GM23338 (cell line): ENCODE results near the gene CSGALNACT2. TPM values are rescaled to one million over a fixed set of nuclear protein-coding genes. Genes with fewer than 3 reads are reported as not detected.

Source experiments
- ATAC-seq: fragments of 200-7000 bp; cut with Tn5 transposase; 3 replicates; pipeline ENCODE4 v1.9.1; 2020
- DNase-seq: peaks from one replicate; pipeline ENCODE4 v3.0.0-alpha.2; 2015; ENCODE audit warnings: low spot score
- H2AFZ ChIP-seq: fragments of 200-600 bp; sonication (generic); 2 replicates; pipeline ENCODE4 v1.8.0; 2016; ENCODE audit warnings: antibody characterized with exemption, mild to moderate bottlenecking, moderate library complexity
- H3F3A ChIP-seq: fragments of 200-600 bp; sonication (generic); replicated peaks from 2 replicates; pipeline ENCODE4 v1.8.0; 2017; ENCODE audit warnings: antibody characterized with exemption, mixed run types, low read depth
- H3K27ac ChIP-seq: fragments of 200-600 bp; sonication (generic); 2 replicates; pipeline ENCODE4 v1.6.1; 2016; ENCODE audit warnings: low read depth
- H3K27me3 ChIP-seq: fragments of 200-600 bp; sonication (generic); 2 replicates; pipeline ENCODE4 v1.8.0; 2016; ENCODE audit warnings: mild to moderate bottlenecking, mixed run types, moderate library complexity; ENCODE audit not compliant: insufficient read depth
- H3K36me3 ChIP-seq: fragments of 200-600 bp; sonication (generic); 2 replicates; pipeline ENCODE4 v1.8.0; 2016; ENCODE audit warnings: mild to moderate bottlenecking; ENCODE audit not compliant: insufficient read depth
- H3K4me1 ChIP-seq: fragments of 200-600 bp; sonication (generic); 2 replicates; pipeline ENCODE4 v1.8.0; 2016; ENCODE audit warnings: mild to moderate bottlenecking, moderate library complexity; ENCODE audit not compliant: insufficient read depth
- H3K4me2 ChIP-seq: fragments of 200-600 bp; sonication (generic); 2 replicates; pipeline ENCODE4 v1.7.1; 2017; ENCODE audit warnings: mixed run types
- H3K4me3 ChIP-seq: fragments of 200-600 bp; sonication (generic); 2 replicates; pipeline ENCODE4 v1.6.1; 2016; ENCODE audit warnings: mixed run types
- H3K79me2 ChIP-seq: fragments of 200-600 bp; sonication (generic); replicated peaks from 2 replicates; pipeline ENCODE4 v1.8.0; 2017; ENCODE audit warnings: mild to moderate bottlenecking; ENCODE audit not compliant: insufficient read depth
- H3K9me2 ChIP-seq: fragments of 200-600 bp; sonication (generic); 2 replicates; pipeline ENCODE4 v1.8.0; 2017; ENCODE audit not compliant: insufficient read depth
- H4K20me1 ChIP-seq: fragments of 200-600 bp; sonication (generic); replicated peaks from 2 replicates; pipeline ENCODE4 v1.8.0; 2017; ENCODE audit warnings: mild to moderate bottlenecking; ENCODE audit not compliant: insufficient read depth
- H3K27ac Mint-ChIP-seq: 2 replicates; pipeline ENCODE4 v1.8.0; 2020; ENCODE audit warnings: inconsistent platforms, mild to moderate bottlenecking, moderate library complexity, mixed read lengths
- H3K27me3 Mint-ChIP-seq: 3 replicates; pipeline ENCODE4 v1.8.0; 2022; ENCODE audit warnings: low read depth, mild to moderate bottlenecking, moderate library complexity, mixed read lengths, inconsistent platforms; ENCODE audit not compliant: insufficient read depth, poor library complexity
- H3K36me3 Mint-ChIP-seq: 3 replicates; pipeline ENCODE4 v1.8.0; 2021; ENCODE audit warnings: low read depth, mild to moderate bottlenecking, inconsistent platforms, moderate library complexity, mixed read lengths
- H3K4me1 Mint-ChIP-seq: 3 replicates; pipeline ENCODE4 v1.8.0; 2020; ENCODE audit warnings: mild to moderate bottlenecking, inconsistent platforms, mixed read lengths
- H3K4me3 Mint-ChIP-seq: 3 replicates; pipeline ENCODE4 v1.8.0; 2021; ENCODE audit warnings: moderate library complexity, mild to moderate bottlenecking, inconsistent platforms, mixed read lengths
- H3K9me3 Mint-ChIP-seq: 3 replicates; pipeline ENCODE4 v1.8.0; 2020; ENCODE audit warnings: moderate library complexity, mild to moderate bottlenecking, inconsistent platforms, mixed read lengths
- CREB1 ChIP-seq: fragments of 250-450 bp; sonication (Bioruptor Pico); IDR thresholded peaks from 2 replicates; pipeline ENCODE4 v1.5.0; 2020; ENCODE audit warnings: low read depth, mild to moderate bottlenecking, moderate library complexity
- CTCF ChIP-seq, 2 experiments: fragments of 200-600 bp in 1 of 2; sonication (generic) in 1 of 2; conservative IDR thresholded peaks; 2 replicates each; pipeline versions ENCODE4 v1.5.1 to v1.6.1; 2016 to 2017; ENCODE audit warnings: antibody characterized with exemption in 2 of 2, low read depth in 2 of 2, mild to moderate bottlenecking in 2 of 2, moderate library complexity in 1 of 2
- EZH2 ChIP-seq: fragments of 200-600 bp; sonication (generic); IDR thresholded peaks from one replicate; pipeline ENCODE4 v1.8.0; 2017; ENCODE audit warnings: antibody characterized with exemption, mild to moderate bottlenecking, low read depth; ENCODE audit not compliant: unreplicated experiment
- EZH2phosphoT487 ChIP-seq: fragments of 200-600 bp; sonication (generic); IDR thresholded peaks from one replicate; pipeline ENCODE4 v1.8.1; 2018; ENCODE audit warnings: antibody characterized with exemption; ENCODE audit not compliant: unreplicated experiment
- JUNB ChIP-seq: IDR thresholded peaks from one replicate; pipeline ENCODE4 v1.6.1; 2016; ENCODE audit warnings: antibody characterized with exemption; ENCODE audit not compliant: unreplicated experiment
- NANOG ChIP-seq: IDR thresholded peaks from 2 replicates; pipeline ENCODE4 v1.6.1; 2016; ENCODE audit warnings: antibody characterized with exemption, borderline replicate concordance
- REST ChIP-seq: IDR thresholded peaks from one replicate; pipeline ENCODE4 v1.6.1; 2018; ENCODE audit warnings: antibody characterized with exemption; ENCODE audit not compliant: unreplicated experiment
- STAT1 ChIP-seq: IDR thresholded peaks from one replicate; pipeline ENCODE4 v1.6.1; 2016; ENCODE audit warnings: antibody characterized with exemption; ENCODE audit not compliant: unreplicated experiment
- ZNF331 ChIP-seq: fragments of 250-450 bp; sonication (Bioruptor Pico); IDR thresholded peaks from 2 replicates; pipeline ENCODE4 v1.5.0; 2020; ENCODE audit warnings: low read depth, mild to moderate bottlenecking, moderate library complexity
- polyA plus RNA-seq: library from polyadenylated mRNA; unstranded; fragments of >200 nt; fragmentation: Nextera tagmentation; extraction: Ambion mirVana; gene quantifications from 2 replicates; pipeline ENCODE4 v1.2.1, GENCODE V29; 2016
- total RNA-seq: library from RNA; depleted of rRNA; stranded (reverse); fragments of >200 nt; shearing (Covaris generic); gene quantifications from 2 replicates; pipeline ENCODE4 v1.2.3, GENCODE V29; 2014

Gene CSGALNACT2
- total and polyA plus RNA-seq, 2 experiments from 2014 or later = 3.0 to 4.6 TPM

GRCh38 chr10:43225004-43225786 is 87.0 kb downstream of the CSGALNACT2 start:
- H3K27me3 ChIP-seq = peaks cover 26% of the 10 kb centered on the region
- no peak overlapping the region for H3K27ac ChIP-seq
- Mint-ChIP-seq H3K4me3 (no peak overlapping the region), H3K27ac (no peak overlapping the region), H3K4me1 (peaks cover 18% of the 10 kb centered on the region), H3K36me3 (no peaks in the 10 kb centered on the region; the same call in 2 of the 3 replicates), H3K27me3 (peaks cover 28% of the 10 kb centered on the region), H3K9me3 (no peaks in the 10 kb centered on the region)
- TF ChIP-seq CTCF (conservative IDR thresholded peaks at IDR 0.05; ENCODE audit: low read depth in 2 of 2) (no peak), REST (no peak)
- no peak for DNase-seq
- no peak for ATAC-seq
- H3K36me3 ChIP-seq = no peaks in the 10 kb centered on the region
- H3K4me1 ChIP-seq = 0 out of 2 replicates have a peak, but pooled peaks cover 6% of the 10 kb centered on the region
- no peaks in the 10 kb centered on the region for H3K79me2 ChIP-seq
- H2AFZ ChIP-seq = no peak overlapping the region
- H3K9me2 ChIP-seq = no peaks in the 10 kb centered on the region
- no peak overlapping the region for H3K4me2 ChIP-seq
- H3K4me3 ChIP-seq = no peak overlapping the region
- no peaks in the 10 kb centered on the region; the same call in 1 of the 2 replicates for H4K20me1 ChIP-seq
- H3F3A ChIP-seq = no peaks in the 10 kb centered on the region

GRCh38 chr10:43225787-43226153 is 87.5 kb downstream of the CSGALNACT2 start:
- no peaks in the 10 kb centered on the region; the same call in 1 of the 2 replicates for H4K20me1 ChIP-seq
- no peaks in the 10 kb centered on the region; the same call in 2 of the 3 replicates for H3K36me3 Mint-ChIP-seq
- no peaks in the 10 kb centered on the region for H3F3A ChIP-seq
- no peak overlapping the region for H3K4me3 ChIP-seq
- no peak overlapping the region for H3K27ac ChIP-seq
- H3K4me3 Mint-ChIP-seq = no peak overlapping the region
- 0 out of 2 replicates have a peak, but pooled peaks cover 6% of the 10 kb centered on the region for H3K4me1 ChIP-seq
- no peak overlapping the region for H3K4me2 ChIP-seq
- peaks cover 18% of the 10 kb centered on the region for H3K4me1 Mint-ChIP-seq
- H3K36me3 ChIP-seq = no peaks in the 10 kb centered on the region
- no peak for DNase-seq
- ATAC-seq = no peak
- H3K79me2 ChIP-seq = no peaks in the 10 kb centered on the region
- H3K27me3 ChIP-seq = peaks cover 32% of the 10 kb centered on the region
- H3K9me3 Mint-ChIP-seq = no peaks in the 10 kb centered on the region
- peaks cover 32% of the 10 kb centered on the region for H3K27me3 Mint-ChIP-seq
- H2AFZ ChIP-seq = no peak overlapping the region
- no peaks in the 10 kb centered on the region for H3K9me2 ChIP-seq
- no peak overlapping the region for H3K27ac Mint-ChIP-seq
- TF ChIP-seq EZH2phosphoT487 = no peak
- TF ChIP-seq CREB1 (CRISPR knock-in tag) = no peak
- TF ChIP-seq ZNF331 = no peak
- TF ChIP-seq STAT1 = no peak
- no peak for TF ChIP-seq NANOG
- TF ChIP-seq CTCF (conservative IDR thresholded peaks at IDR 0.05; ENCODE audit: low read depth in 2 of 2) = no peak
- TF ChIP-seq JUNB = no peak
- no peak for TF ChIP-seq REST
- TF ChIP-seq EZH2 = no peak
